Measurements from ENCODE around the gene COLQ.

COLQ gene

GRCh38 chr3:15511156-15511555 lies 10.3 kb downstream of the COLQ start:
- Histone ChIP-seq H3K27ac (ENCODE audit: insufficient read depth, low read length, poor library complexity, severe bottlenecking) (no peak overlapping the region), H3K27me3 (replicated peaks; ENCODE audit: control insufficient read depth, insufficient read depth, low read length, poor library complexity, severe bottlenecking) (no peaks in the 10 kb centered on the region), H3K4me1 (ENCODE audit: control insufficient read depth, insufficient read depth, low read length, poor library complexity, severe bottlenecking) (peaks cover 6% of the 10 kb centered on the region), H3K9me3 (ENCODE audit: control insufficient read depth, low read length) (no peaks in the 10 kb centered on the region), H3K4me3 (ENCODE audit: insufficient read depth, low read depth, low read length, poor library complexity, severe bottlenecking) (no peak overlapping the region), H3K36me3 (ENCODE audit: control insufficient read depth, insufficient read depth, low read length) (no peaks in the 10 kb centered on the region)
- no peak for DNase-seq

DNA sequence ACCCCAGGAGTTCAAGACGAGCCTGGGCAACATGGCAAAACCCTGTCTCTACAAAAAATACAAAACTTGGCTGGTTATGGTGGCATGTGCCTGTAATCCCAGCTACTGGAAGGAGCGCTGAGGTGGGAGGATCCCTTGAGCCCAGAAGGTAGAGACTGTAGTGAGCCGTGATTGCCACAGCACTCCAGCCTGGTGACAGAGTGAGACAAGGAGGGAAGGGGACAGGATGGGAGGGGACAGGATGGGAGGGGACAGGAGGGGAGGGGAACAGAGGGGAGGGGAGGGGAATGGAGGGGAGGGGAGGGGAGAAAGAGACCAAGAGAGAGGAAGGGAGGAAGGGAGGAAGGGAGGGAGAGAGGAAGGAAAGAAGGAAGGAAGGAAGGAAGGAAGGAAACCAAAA lies 11.0 kb downstream of the COLQ start:
- no peak overlapping the region for H3K4me3 ChIP-seq (ENCODE audit: insufficient read depth, low read depth, low read length, poor library complexity, severe bottlenecking)
- no peaks in the 10 kb centered on the region for H3K27me3 ChIP-seq (replicated peaks; ENCODE audit: control insufficient read depth, insufficient read depth, low read length, poor library complexity, severe bottlenecking)
- H3K4me1 ChIP-seq (ENCODE audit: control insufficient read depth, insufficient read depth, low read length, poor library complexity, severe bottlenecking), result peaks cover 6% of the 10 kb centered on the region
- no peak overlapping the region for H3K27ac ChIP-seq (ENCODE audit: insufficient read depth, low read length, poor library complexity, severe bottlenecking)
- H3K9me3 ChIP-seq (ENCODE audit: control insufficient read depth, low read length), result no peaks in the 10 kb centered on the region
- H3K36me3 ChIP-seq (ENCODE audit: control insufficient read depth, insufficient read depth, low read length), result no peaks in the 10 kb centered on the region
- no peak for DNase-seq

DNA sequence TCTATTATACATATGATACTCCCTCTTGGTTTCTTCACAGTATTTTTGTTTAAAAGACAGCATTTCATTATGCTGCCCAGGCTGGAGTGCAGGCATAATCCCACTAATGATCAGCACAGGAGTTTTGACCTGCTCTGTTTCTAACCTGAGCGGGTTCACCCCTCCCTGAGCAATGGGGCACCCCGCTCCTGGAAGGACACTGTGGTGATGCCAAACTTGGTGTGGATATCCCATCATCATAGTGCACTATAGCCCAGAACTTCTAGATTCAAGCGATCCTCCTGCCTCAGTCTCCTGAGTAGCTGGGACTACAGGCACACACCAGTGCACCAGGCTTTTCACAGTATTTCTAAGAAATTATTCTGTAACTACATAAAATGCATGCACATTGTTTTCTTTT lies 14.9 kb downstream of the COLQ start:
- no peaks in the 10 kb centered on the region for H3K36me3 ChIP-seq (ENCODE audit: control insufficient read depth, insufficient read depth, low read length)
- no peak overlapping the region for H3K4me3 ChIP-seq (ENCODE audit: insufficient read depth, low read depth, low read length, poor library complexity, severe bottlenecking)
- H3K4me1 ChIP-seq (ENCODE audit: control insufficient read depth, insufficient read depth, low read length, poor library complexity, severe bottlenecking), result peaks cover 2% of the 10 kb centered on the region
- no peak overlapping the region for H3K27ac ChIP-seq (ENCODE audit: insufficient read depth, low read length, poor library complexity, severe bottlenecking)
- no peaks in the 10 kb centered on the region for H3K27me3 ChIP-seq (replicated peaks; ENCODE audit: control insufficient read depth, insufficient read depth, low read length, poor library complexity, severe bottlenecking)
- no peak for DNase-seq
- no peaks in the 10 kb centered on the region for H3K9me3 ChIP-seq (ENCODE audit: control insufficient read depth, low read length)

DNA sequence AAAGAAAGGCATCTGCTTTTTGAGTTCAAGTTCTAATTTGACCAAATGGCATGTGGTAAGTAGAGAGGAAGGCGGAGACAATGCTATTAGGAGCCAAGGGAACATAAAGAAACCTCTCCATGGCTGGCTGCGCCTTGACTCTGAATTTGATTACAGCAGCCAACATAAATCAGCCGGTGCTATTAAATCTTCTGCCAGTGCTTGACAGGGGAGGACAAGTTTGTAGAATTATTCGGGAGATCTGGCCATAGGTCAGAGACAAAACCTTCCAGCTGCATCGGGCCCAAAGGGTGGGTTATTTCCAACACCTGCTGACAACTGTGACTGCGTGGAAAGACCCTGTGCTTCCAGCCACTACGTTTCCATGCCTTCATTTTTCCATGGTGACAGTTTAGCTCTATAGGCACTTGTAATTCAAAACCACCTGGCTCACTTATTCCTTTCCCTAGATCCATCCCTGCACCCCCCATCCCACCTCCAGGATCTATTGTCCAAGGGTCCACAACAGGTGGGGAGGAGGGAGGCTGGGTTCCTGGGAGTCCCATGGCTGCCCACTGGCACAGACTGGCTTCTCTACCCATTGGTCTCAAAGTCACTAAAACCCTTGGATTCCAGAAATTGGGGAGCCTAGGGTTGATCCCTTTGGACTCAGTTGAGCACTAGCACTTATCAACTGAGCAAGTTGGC lies 15.9 kb downstream of the COLQ start:
- Histone ChIP-seq H3K9me3 (ENCODE audit: control insufficient read depth, low read length) (no peaks in the 10 kb centered on the region), H3K27ac (ENCODE audit: insufficient read depth, low read length, poor library complexity, severe bottlenecking) (no peak overlapping the region), H3K27me3 (replicated peaks; ENCODE audit: control insufficient read depth, insufficient read depth, low read length, poor library complexity, severe bottlenecking) (no peaks in the 10 kb centered on the region), H3K4me1 (ENCODE audit: control insufficient read depth, insufficient read depth, low read length, poor library complexity, severe bottlenecking) (no peaks in the 10 kb centered on the region), H3K36me3 (ENCODE audit: control insufficient read depth, insufficient read depth, low read length) (no peaks in the 10 kb centered on the region), H3K4me3 (ENCODE audit: insufficient read depth, low read depth, low read length, poor library complexity, severe bottlenecking) (no peak overlapping the region)
- DNase-seq, result no peak

GRCh38 chr3:15502616-15503015 lies 18.9 kb downstream of the COLQ start:
- Histone ChIP-seq H3K4me3 (ENCODE audit: insufficient read depth, low read depth, low read length, poor library complexity, severe bottlenecking) (no peak overlapping the region), H3K9me3 (ENCODE audit: control insufficient read depth, low read length) (no peaks in the 10 kb centered on the region), H3K27ac (ENCODE audit: insufficient read depth, low read length, poor library complexity, severe bottlenecking) (no peak overlapping the region), H3K27me3 (replicated peaks; ENCODE audit: control insufficient read depth, insufficient read depth, low read length, poor library complexity, severe bottlenecking) (no peaks in the 10 kb centered on the region), H3K36me3 (ENCODE audit: control insufficient read depth, insufficient read depth, low read length) (no peaks in the 10 kb centered on the region), H3K4me1 (ENCODE audit: control insufficient read depth, insufficient read depth, low read length, poor library complexity, severe bottlenecking) (no peaks in the 10 kb centered on the region)
- no peak for DNase-seq

- Histone ChIP-seq H3K4me3 (ENCODE audit: insufficient read depth, low read depth, low read length, poor library complexity, severe bottlenecking) (no peak overlapping the region), H3K9me3 (ENCODE audit: control insufficient read depth, low read length) (no peaks in the 10 kb centered on the region), H3K27ac (ENCODE audit: insufficient read depth, low read length, poor library complexity, severe bottlenecking) (no peak overlapping the region), H3K36me3 (ENCODE audit: control insufficient read depth, insufficient read depth, low read length) (no peaks in the 10 kb centered on the region), H3K4me1 (ENCODE audit: control insufficient read depth, insufficient read depth, low read length, poor library complexity, severe bottlenecking) (no peaks in the 10 kb centered on the region), H3K27me3 (replicated peaks; ENCODE audit: control insufficient read depth, insufficient read depth, low read length, poor library complexity, severe bottlenecking) (no peaks in the 10 kb centered on the region)
- no peak for DNase-seq
Observed at GRCh38 chr3:15501126-15501525, 20.4 kb downstream of the COLQ start.

DNA sequence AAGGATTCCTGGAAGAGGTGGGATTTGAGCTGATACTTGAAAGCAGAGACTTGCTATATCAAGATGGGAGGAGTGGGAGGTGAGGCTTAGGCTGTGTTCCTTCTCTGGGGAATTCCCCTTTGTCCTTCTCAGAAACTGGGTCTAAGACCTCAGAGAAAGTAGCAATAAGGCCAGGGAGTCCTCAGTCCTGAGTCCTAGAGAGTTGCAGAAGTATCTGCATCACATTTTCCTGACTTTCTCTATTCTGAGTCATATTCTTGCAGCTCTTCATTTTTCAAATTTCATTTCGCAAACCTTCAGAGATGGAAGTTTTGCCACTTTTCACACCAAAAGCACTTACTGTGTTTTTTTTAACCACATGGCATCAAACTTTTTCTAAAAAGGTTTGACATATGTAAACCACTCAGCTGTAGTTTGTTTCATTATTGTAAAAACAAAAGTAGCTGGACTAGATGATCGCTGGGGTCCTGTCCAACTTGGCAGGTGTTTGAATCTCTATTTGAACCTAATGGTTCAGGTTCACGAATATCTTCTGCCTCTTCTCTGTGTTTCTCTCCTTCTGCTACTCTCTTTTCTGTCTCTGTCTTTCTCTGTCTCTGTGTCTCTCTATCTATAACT lies 21.3 kb downstream of the COLQ start:
- Histone ChIP-seq H3K4me1 (ENCODE audit: control insufficient read depth, insufficient read depth, low read length, poor library complexity, severe bottlenecking) (no peaks in the 10 kb centered on the region), H3K27me3 (replicated peaks; ENCODE audit: control insufficient read depth, insufficient read depth, low read length, poor library complexity, severe bottlenecking) (no peaks in the 10 kb centered on the region), H3K27ac (ENCODE audit: insufficient read depth, low read length, poor library complexity, severe bottlenecking) (no peak overlapping the region), H3K9me3 (ENCODE audit: control insufficient read depth, low read length) (no peaks in the 10 kb centered on the region), H3K4me3 (ENCODE audit: insufficient read depth, low read depth, low read length, poor library complexity, severe bottlenecking) (no peak overlapping the region), H3K36me3 (ENCODE audit: control insufficient read depth, insufficient read depth, low read length) (no peaks in the 10 kb centered on the region)
- DNase-seq, result no peak

DNA sequence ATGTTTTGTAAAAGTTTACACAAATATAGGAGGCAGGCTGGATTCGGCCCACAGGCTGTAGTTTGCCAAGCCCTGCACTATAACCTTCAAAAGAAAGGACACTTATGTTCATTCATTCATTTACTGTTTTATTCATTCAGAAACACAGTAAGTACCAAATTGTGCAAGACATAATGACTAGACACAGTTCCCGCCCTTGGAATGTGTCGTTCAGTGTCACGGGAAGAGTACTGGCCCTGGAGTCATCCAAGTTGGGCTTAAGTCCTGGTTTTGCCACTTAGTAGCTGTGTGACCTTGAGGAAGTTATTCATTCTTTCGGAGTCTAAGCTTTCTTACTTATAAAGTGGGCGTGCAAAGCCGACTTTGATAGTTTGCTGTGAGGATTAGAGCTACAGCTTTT lies 22.0 kb downstream of the COLQ start:
- H3K27ac ChIP-seq (ENCODE audit: insufficient read depth, low read length, poor library complexity, severe bottlenecking), result no peak overlapping the region
- H3K36me3 ChIP-seq (ENCODE audit: control insufficient read depth, insufficient read depth, low read length), result no peaks in the 10 kb centered on the region
- no peak for DNase-seq
- H3K4me1 ChIP-seq (ENCODE audit: control insufficient read depth, insufficient read depth, low read length, poor library complexity, severe bottlenecking), result no peaks in the 10 kb centered on the region
- no peaks in the 10 kb centered on the region for H3K9me3 ChIP-seq (ENCODE audit: control insufficient read depth, low read length)
- no peaks in the 10 kb centered on the region for H3K27me3 ChIP-seq (replicated peaks; ENCODE audit: control insufficient read depth, insufficient read depth, low read length, poor library complexity, severe bottlenecking)
- H3K4me3 ChIP-seq (ENCODE audit: insufficient read depth, low read depth, low read length, poor library complexity, severe bottlenecking), result no peak overlapping the region

- H3K9me3 ChIP-seq (ENCODE audit: control insufficient read depth, low read length), result no peaks in the 10 kb centered on the region
- no peak overlapping the region for H3K27ac ChIP-seq (ENCODE audit: insufficient read depth, low read length, poor library complexity, severe bottlenecking)
- no peak for DNase-seq
- no peaks in the 10 kb centered on the region for H3K27me3 ChIP-seq (replicated peaks; ENCODE audit: control insufficient read depth, insufficient read depth, low read length, poor library complexity, severe bottlenecking)
- H3K36me3 ChIP-seq (ENCODE audit: control insufficient read depth, insufficient read depth, low read length), result no peaks in the 10 kb centered on the region
- no peak overlapping the region for H3K4me3 ChIP-seq (ENCODE audit: insufficient read depth, low read depth, low read length, poor library complexity, severe bottlenecking)
- H3K4me1 ChIP-seq (ENCODE audit: control insufficient read depth, insufficient read depth, low read length, poor library complexity, severe bottlenecking), result no peaks in the 10 kb centered on the region
Observed at GRCh38 chr3:15498431-15499214, 22.9 kb downstream of the COLQ start.

GRCh38 chr3:15497964-15498363 lies 23.5 kb downstream of the COLQ start:
- H3K27ac ChIP-seq (ENCODE audit: insufficient read depth, low read length, poor library complexity, severe bottlenecking), result no peak overlapping the region
- DNase-seq, result no peak
- H3K36me3 ChIP-seq (ENCODE audit: control insufficient read depth, insufficient read depth, low read length), result no peaks in the 10 kb centered on the region
- H3K27me3 ChIP-seq (replicated peaks; ENCODE audit: control insufficient read depth, insufficient read depth, low read length, poor library complexity, severe bottlenecking), result no peaks in the 10 kb centered on the region
- no peaks in the 10 kb centered on the region for H3K4me1 ChIP-seq (ENCODE audit: control insufficient read depth, insufficient read depth, low read length, poor library complexity, severe bottlenecking)
- no peaks in the 10 kb centered on the region for H3K9me3 ChIP-seq (ENCODE audit: control insufficient read depth, low read length)
- H3K4me3 ChIP-seq (ENCODE audit: insufficient read depth, low read depth, low read length, poor library complexity, severe bottlenecking), result no peak overlapping the region

Data from effector memory CD4-positive, alpha-beta T cell (primary cell).